ENCODE results near the gene THEM5.

THEM5 gene

DNA sequence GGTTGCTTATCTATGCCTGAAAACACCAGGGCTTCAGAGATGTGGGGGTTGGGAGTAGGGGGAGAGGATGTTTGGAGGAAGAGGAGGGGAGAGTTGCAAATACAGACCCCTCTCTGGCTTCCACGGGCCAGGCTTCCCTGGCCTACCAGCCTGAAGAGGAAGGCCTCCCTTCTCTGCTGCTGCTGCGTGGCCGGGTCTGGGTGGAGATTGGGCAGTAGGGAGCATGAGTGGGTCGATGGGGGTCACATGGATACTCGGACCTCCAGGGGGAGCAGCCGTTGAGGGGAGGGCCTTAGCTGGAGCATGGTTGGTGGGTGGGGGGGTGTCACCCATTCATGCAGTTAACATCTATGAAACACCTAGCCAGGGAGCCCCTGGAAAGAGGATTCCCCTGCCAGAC lies 23.5 kb downstream of the THEM5 start:
- DNase-seq (ENCODE audit: low read depth), result no peak
- TF ChIP-seq MYC (IDR thresholded peaks at IDR 0.05; ENCODE audit: low read depth, low read length) (no peak), POLR2A (IDR thresholded peaks at IDR 0.05; ENCODE audit: extremely low read depth, insufficient read length) (no peak)
- TF ChIP-seq, protein P1, sequence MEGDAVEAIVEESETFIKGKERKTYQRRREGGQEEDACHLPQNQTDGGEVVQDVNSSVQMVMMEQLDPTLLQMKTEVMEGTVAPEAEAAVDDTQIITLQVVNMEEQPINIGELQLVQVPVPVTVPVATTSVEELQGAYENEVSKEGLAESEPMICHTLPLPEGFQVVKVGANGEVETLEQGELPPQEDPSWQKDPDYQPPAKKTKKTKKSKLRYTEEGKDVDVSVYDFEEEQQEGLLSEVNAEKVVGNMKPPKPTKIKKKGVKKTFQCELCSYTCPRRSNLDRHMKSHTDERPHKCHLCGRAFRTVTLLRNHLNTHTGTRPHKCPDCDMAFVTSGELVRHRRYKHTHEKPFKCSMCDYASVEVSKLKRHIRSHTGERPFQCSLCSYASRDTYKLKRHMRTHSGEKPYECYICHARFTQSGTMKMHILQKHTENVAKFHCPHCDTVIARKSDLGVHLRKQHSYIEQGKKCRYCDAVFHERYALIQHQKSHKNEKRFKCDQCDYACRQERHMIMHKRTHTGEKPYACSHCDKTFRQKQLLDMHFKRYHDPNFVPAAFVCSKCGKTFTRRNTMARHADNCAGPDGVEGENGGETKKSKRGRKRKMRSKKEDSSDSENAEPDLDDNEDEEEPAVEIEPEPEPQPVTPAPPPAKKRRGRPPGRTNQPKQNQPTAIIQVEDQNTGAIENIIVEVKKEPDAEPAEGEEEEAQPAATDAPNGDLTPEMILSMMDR (IDR thresholded peaks at IDR 0.05; ENCODE audit: low read depth, low read length), result no peak
- TF ChIP-seq, protein P2, sequence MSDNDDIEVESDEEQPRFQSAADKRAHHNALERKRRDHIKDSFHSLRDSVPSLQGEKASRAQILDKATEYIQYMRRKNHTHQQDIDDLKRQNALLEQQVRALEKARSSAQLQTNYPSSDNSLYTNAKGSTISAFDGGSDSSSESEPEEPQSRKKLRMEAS (IDR thresholded peaks at IDR 0.05; ENCODE audit: low read depth, low read length), result no peak
- H3K4me3 ChIP-seq (ENCODE audit: low read depth, low read length), result no peak overlapping the region

DNA sequence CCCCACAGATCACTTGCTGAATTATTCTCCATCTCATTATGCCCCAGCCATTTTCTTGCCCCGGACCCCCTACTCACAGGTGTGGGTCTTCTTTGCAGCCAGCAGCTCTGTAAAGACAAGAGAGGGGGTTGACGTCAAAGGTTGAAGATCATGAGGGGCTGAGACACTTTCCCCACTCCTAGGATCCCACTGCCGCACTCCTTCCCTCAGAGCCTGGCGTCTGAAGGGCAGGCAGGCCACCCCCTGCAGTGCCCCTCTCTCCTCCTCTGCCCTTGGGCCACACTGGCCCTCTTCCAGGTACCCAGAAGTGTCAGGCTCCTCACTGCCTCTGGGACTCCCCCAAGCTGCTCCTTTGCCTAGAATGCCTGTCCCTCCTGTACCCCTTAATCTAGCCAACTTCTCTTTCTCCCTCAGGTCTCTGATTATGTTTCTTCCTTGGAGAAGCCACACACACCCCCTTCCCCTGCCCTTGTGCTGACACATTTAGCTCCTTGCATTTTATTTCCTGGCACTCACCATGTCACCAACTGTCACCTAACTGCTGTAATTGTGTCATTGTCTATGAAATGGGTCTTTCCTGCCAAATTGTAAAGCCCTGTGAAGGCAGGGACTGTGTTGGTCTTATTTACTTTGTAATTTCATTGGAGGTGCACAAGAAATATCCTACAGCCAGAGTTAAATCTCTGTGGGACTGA lies 24.0 kb downstream of the THEM5 start:
- TF ChIP-seq, protein P1 (IDR thresholded peaks at IDR 0.05; ENCODE audit: low read depth, low read length), result no peak
- no peak for TF ChIP-seq MYC (IDR thresholded peaks at IDR 0.05; ENCODE audit: low read depth, low read length)
- TF ChIP-seq POLR2A (IDR thresholded peaks at IDR 0.05; ENCODE audit: extremely low read depth, insufficient read length), result no peak
- TF ChIP-seq, protein P2 (IDR thresholded peaks at IDR 0.05; ENCODE audit: low read depth, low read length), result no peak
- peak; percentile 38 for DNase-seq (ENCODE audit: low read depth)
- H3K4me3 ChIP-seq (ENCODE audit: low read depth, low read length), result no peak overlapping the region

DNA sequence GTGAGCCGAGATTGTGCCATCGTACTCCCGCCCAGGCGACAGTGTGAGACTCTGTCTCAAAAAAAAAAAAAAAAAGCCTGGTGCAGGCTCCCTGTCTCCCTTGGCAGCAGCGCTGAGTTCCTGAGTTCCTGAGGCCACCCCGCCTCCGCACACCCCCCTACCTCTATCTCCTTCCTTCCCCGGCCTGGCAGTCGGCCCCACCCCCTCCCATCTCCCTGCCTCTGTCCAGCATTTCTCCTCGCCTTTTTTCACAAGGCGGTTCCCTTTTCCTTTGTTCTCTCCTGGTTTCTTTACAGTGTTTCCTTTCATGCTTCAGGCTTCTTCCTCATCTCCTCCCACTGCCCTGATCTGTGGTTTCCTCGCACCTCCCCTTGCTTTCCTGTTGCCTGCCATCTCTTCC lies 24.6 kb downstream of the THEM5 start:
- TF ChIP-seq, protein P2 (IDR thresholded peaks at IDR 0.05; ENCODE audit: low read depth, low read length), result no peak
- TF ChIP-seq, protein P1 (IDR thresholded peaks at IDR 0.05; ENCODE audit: low read depth, low read length), result no peak
- TF ChIP-seq MYC (IDR thresholded peaks at IDR 0.05; ENCODE audit: low read depth, low read length), result no peak
- TF ChIP-seq POLR2A (IDR thresholded peaks at IDR 0.05; ENCODE audit: extremely low read depth, insufficient read length), result no peak
- no peak overlapping the region for H3K4me3 ChIP-seq (ENCODE audit: low read depth, low read length)
- DNase-seq (ENCODE audit: low read depth), result peak; percentile 54

DNA sequence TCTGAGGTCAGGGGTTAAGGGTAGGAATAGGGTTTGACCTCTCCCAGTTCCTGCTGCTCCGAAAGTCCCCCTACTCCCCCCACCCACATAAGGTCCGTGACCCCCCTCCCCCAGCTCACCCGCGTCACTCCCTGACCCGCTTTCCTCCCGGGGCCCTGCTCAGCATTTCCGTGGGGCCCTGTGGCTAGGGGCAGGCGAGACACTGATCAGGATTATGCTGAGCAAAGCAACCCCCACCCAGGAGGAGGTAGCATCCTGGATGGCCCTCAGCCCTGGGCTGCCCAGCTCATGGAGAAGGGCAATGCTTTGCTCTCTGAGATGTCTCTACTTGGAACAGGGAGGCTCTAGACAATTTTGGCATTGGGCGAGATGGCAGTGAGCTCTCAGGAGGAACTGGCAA lies 25.7 kb downstream of the THEM5 start:
- TF ChIP-seq, protein P2 (IDR thresholded peaks at IDR 0.05; ENCODE audit: low read depth, low read length), result no peak
- TF ChIP-seq MYC (IDR thresholded peaks at IDR 0.05; ENCODE audit: low read depth, low read length) (no peak), POLR2A (IDR thresholded peaks at IDR 0.05; ENCODE audit: extremely low read depth, insufficient read length) (no peak)
- TF ChIP-seq, protein P1 (IDR thresholded peaks at IDR 0.05; ENCODE audit: low read depth, low read length), result no peak
- DNase-seq (ENCODE audit: low read depth), result no peak
- no peak overlapping the region for H3K4me3 ChIP-seq (ENCODE audit: low read depth, low read length)

DNA sequence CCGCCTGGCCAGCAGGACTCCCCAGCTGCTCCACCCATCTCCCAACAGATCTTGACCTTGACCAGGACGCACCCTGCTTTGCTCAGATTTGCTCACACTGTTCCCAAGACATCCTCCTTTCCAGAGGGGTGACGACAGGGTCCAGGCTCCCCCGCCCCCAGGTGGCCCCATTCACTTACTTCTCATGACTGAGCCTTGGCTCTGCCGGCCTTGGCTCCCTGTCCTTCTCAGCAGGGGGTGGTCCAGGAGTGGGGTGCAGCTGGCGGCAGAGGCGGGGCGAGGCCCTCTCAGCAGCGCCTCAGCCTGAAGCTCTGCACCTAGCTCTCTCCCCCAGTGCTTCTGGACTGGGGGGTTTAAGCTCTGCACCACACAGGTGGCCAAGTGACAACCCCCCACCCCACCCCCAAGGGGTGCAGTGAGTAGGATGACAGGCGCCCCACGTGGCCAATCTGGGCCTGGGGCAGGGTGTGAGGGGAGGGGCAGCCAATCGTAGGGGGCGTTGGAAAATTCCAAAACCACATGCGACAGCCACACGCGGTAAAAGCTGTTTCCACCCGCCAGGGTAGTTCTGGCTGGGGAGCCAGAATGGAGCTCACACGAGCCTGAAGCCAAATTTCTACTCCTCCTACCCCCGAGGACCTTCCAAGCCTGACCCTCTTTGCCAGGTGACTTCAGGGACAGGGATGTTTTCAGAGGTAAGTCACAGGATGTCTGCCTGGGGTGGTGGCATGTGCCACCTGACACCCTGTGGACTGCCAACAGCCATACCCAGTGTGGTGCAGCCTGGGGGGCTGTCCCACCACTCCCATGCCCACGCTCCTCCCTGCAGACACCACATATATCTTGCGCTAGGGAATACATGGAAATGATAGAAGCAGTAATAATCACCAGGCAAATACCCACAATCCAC lies 27.5 kb downstream of the THEM5 start:
- no peak overlapping the region for H3K4me3 ChIP-seq (ENCODE audit: low read depth, low read length)
- TF ChIP-seq, protein P2 (IDR thresholded peaks at IDR 0.05; ENCODE audit: low read depth, low read length), result no peak
- TF ChIP-seq MYC (IDR thresholded peaks at IDR 0.05; ENCODE audit: low read depth, low read length), result no peak
- TF ChIP-seq POLR2A (IDR thresholded peaks at IDR 0.05; ENCODE audit: extremely low read depth, insufficient read length), result no peak
- TF ChIP-seq, protein P1 (IDR thresholded peaks at IDR 0.05; ENCODE audit: low read depth, low read length), result no peak
- no peak for DNase-seq (ENCODE audit: low read depth)
